Suprapubic skin (tissue), 4 donors: ENCODE results near the gene SLC6A7.

Experiments used
- CTCF ChIP-seq, 2 donors: fragments of 200-600 bp in 1 of 2; fragments of 450-650 bp in 1 of 2; sonication (generic) in 1 of 2; IDR thresholded peaks; one replicate each; pipeline ENCODE4 v1.5.1; 2016 to 2019; ENCODE audit warnings: antibody characterized with exemption in 2 of 2, mild to moderate bottlenecking in 1 of 2, moderate library complexity in 1 of 2
- EP300 ChIP-seq: sonication (generic); formaldehyde crosslinking; IDR thresholded peaks from one replicate; pipeline ENCODE4 v1.6.1; 2017; ENCODE audit warnings: antibody characterized with exemption
- POLR2A ChIP-seq, 2 donors: fragments of 450-650 bp; IDR thresholded peaks; one replicate each; pipeline ENCODE4 v1.6.1; 2017; ENCODE audit warnings: antibody characterized with exemption in 2 of 2, mild to moderate bottlenecking in 2 of 2, moderate library complexity in 2 of 2
- POLR2AphosphoS5 ChIP-seq, 3 donors: sonication (generic); formaldehyde crosslinking; IDR thresholded peaks; one replicate each; pipeline ENCODE4 v1.6.1; 2017; ENCODE audit warnings: antibody characterized with exemption in 3 of 3

- TF ChIP-seq CTCF (IDR thresholded peaks at IDR 0.05) (no peak), POLR2A (IDR thresholded peaks at IDR 0.05) (no peak), POLR2AphosphoS5 (IDR thresholded peaks at IDR 0.05) (no peak), EP300 (no peak)
Observed at GRCh38 chr5:150239794-150240122, 49.9 kb downstream of the SLC6A7 start.
